22Rv1 (cell line): Measurements from ENCODE around the gene H2AZ2.

Source experiments
- ZFX ChIP-seq: fragments of 450-650 bp; IDR thresholded peaks from 2 replicates; pipeline ENCODE4 v1.6.1; 2017; ENCODE audit warnings: antibody characterized with exemption, borderline replicate concordance
- TF ChIP-seq, protein P1 (sequence below): fragments of 450-650 bp; IDR thresholded peaks from 2 replicates; pipeline ENCODE4 v1.5.1; 2017; ENCODE audit warnings: mild to moderate bottlenecking

DNA sequence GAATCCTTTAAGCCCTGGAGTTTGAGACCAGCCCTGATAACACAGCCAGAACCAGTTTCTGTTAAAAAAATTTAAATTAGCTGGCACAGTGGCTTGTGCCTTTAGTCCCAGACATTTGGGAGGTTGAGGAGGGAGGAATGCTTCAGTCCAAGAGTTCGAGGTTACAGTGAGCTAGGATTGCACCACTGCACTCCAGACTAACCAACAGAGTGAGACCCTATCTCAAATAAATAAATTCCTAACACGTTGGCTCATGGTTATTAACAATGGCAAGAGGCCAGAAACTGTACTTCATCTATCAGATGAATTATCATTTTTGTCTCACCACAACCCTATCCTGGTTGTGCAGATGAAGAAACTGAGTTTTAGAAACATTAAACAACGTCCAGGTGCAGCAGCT lies 53.6 kb downstream of the H2AZ2 start:
- TF ChIP-seq, protein P1, sequence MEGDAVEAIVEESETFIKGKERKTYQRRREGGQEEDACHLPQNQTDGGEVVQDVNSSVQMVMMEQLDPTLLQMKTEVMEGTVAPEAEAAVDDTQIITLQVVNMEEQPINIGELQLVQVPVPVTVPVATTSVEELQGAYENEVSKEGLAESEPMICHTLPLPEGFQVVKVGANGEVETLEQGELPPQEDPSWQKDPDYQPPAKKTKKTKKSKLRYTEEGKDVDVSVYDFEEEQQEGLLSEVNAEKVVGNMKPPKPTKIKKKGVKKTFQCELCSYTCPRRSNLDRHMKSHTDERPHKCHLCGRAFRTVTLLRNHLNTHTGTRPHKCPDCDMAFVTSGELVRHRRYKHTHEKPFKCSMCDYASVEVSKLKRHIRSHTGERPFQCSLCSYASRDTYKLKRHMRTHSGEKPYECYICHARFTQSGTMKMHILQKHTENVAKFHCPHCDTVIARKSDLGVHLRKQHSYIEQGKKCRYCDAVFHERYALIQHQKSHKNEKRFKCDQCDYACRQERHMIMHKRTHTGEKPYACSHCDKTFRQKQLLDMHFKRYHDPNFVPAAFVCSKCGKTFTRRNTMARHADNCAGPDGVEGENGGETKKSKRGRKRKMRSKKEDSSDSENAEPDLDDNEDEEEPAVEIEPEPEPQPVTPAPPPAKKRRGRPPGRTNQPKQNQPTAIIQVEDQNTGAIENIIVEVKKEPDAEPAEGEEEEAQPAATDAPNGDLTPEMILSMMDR, result no peak
- no peak for TF ChIP-seq ZFX
